A549 (cell line): Measurements from ENCODE around the gene NXPH1. TPM values are rescaled to one million over a fixed set of nuclear protein-coding genes. Genes with fewer than 3 reads are reported as not detected.

Experiments used
- ATAC-seq, 2 experiments: fragments of 200-7000 bp in 1 of 2; fragments of >200 bp in 1 of 2; cut with Nextera tagmentation in 1 of 2; cut with Tn5 transposase in 1 of 2; 3 replicates each; pipeline versions ENCODE4 v1.8.0 to v1.9.1; 2018 to 2020; ENCODE audit warnings: mild to moderate bottlenecking in 1 of 2, moderate library complexity in 1 of 2
- CTCF ChIA-PET: fragments of 300-600 bp; sonication (Branson Sonifier 250); formaldehyde crosslinking; extraction: SDS; loops from one replicate; lab custom pipeline; 2021; ENCODE audit warnings: antibody characterized with exemption, inconsistent platforms; lab: Yijun Ruan, JAX
- POLR2A ChIA-PET: fragments of 350-600 bp; formaldehyde crosslinking; extraction: SDS; loops from one replicate; lab custom pipeline; 2021; ENCODE audit warnings: antibody characterized with exemption, inconsistent platforms; lab: Yijun Ruan, JAX
- DNase-seq, 2 experiments: peaks; one replicate each; pipeline versions ENCODE4 v3.0.0 to v3.0.0-alpha.2; 2011 to 2016; ENCODE audit warnings: low read depth in 1 of 2, low spot score in 1 of 2
- FAIRE-seq: peaks from 2 replicates; lab custom pipeline; 2011; peaks lifted over from hg19 to GRCh38; lab: Jason Lieb, UNC
- H3K27ac ChIP-seq, 2 experiments: fragments of >200 bp; sonication (Bioruptor Twin); formaldehyde crosslinking; 3 replicates each; pipeline ENCODE4 v1.5.1; 2016 to 2017
- H3K4me1 ChIP-seq: fragments of >200 bp; sonication (Bioruptor Twin); formaldehyde crosslinking; 3 replicates; pipeline ENCODE4 v1.6.1; 2016
- H3K4me2 ChIP-seq: fragments of >200 bp; sonication (Bioruptor Twin); formaldehyde crosslinking; 3 replicates; pipeline ENCODE4 v1.6.1; 2016
- H3K4me3 ChIP-seq: fragments of >200 bp; sonication (Bioruptor Twin); formaldehyde crosslinking; 3 replicates; pipeline ENCODE4 v1.5.1; 2016
- H3K9me3 ChIP-seq: fragments of >200 bp; sonication (Bioruptor Twin); formaldehyde crosslinking; 3 replicates; pipeline ENCODE4 v1.6.1; 2016
- ATOH8 ChIP-seq: fragments of 250-450 bp; sonication (Bioruptor Pico); IDR thresholded peaks from 2 replicates; pipeline ENCODE4 v1.5.0; 2020; ENCODE audit warnings: low read depth, mild to moderate bottlenecking, moderate library complexity
- BHLHE40 ChIP-seq: IDR thresholded peaks from 2 replicates; pipeline ENCODE4 v1.6.1; 2012; ENCODE audit warnings: low read depth, low read length, inconsistent platforms
- CBX8 ChIP-seq: fragments of 200-600 bp; sonication (generic); IDR thresholded peaks from 2 replicates; pipeline ENCODE4 v1.6.1; 2016
- EHF ChIP-seq: fragments of 250-450 bp; sonication (Bioruptor Pico); IDR thresholded peaks from 2 replicates; pipeline ENCODE4 v1.5.0; 2020; ENCODE audit warnings: mild to moderate bottlenecking
- EHMT2 ChIP-seq: fragments of 200-600 bp; sonication (generic); IDR thresholded peaks from 2 replicates; pipeline ENCODE4 v1.6.1; 2016; ENCODE audit warnings: antibody characterized with exemption, low read depth, mild to moderate bottlenecking, moderate library complexity
- ELK1 ChIP-seq: fragments of 150-350 bp; IDR thresholded peaks from 2 replicates; pipeline ENCODE4 v1.6.1; 2014; ENCODE audit warnings: low read depth, mild to moderate bottlenecking, low read length
- EP300 ChIP-seq, 2 experiments: fragments of >200 bp; sonication (Bioruptor Twin); formaldehyde crosslinking; IDR thresholded peaks; 2 replicates in 1 of 2; 3 replicates in 1 of 2; pipeline ENCODE4 v1.6.1; 2016 to 2017
- FOSB ChIP-seq: fragments of 250-450 bp; sonication (Bioruptor Pico); IDR thresholded peaks from 2 replicates; pipeline ENCODE4 v1.5.0; 2020; ENCODE audit warnings: mild to moderate bottlenecking, moderate library complexity
- FOSL2 ChIP-seq, 2 experiments: fragments of 450-650 bp in 1 of 2; fragments of >200 bp in 1 of 2; sonication (Bioruptor Twin) in 1 of 2; formaldehyde crosslinking; IDR thresholded peaks; 2 replicates each; pipeline versions ENCODE4 v1.5.0 to v1.6.1; 2016 to 2020; ENCODE audit warnings: mild to moderate bottlenecking in 1 of 2, moderate library complexity in 1 of 2
- GATA3 ChIP-seq: IDR thresholded peaks from 2 replicates; pipeline ENCODE4 v1.6.1; 2012; ENCODE audit warnings: borderline replicate concordance
- HDAC2 ChIP-seq: fragments of 200-600 bp; sonication (generic); IDR thresholded peaks from 2 replicates; pipeline ENCODE4 v1.6.1; 2016
- HEYL ChIP-seq: fragments of 250-450 bp; sonication (Bioruptor Pico); IDR thresholded peaks from 2 replicates; pipeline ENCODE4 v1.8.0; 2021; ENCODE audit warnings: mild to moderate bottlenecking, moderate library complexity
- HOXB13 ChIP-seq: fragments of 250-450 bp; sonication (Bioruptor Pico); IDR thresholded peaks from 2 replicates; pipeline ENCODE4 v1.5.0; 2020; ENCODE audit warnings: low read depth, mild to moderate bottlenecking, moderate library complexity
- JUNB ChIP-seq: fragments of >200 bp; sonication (Bioruptor Twin); formaldehyde crosslinking; IDR thresholded peaks from 2 replicates; pipeline ENCODE4 v1.6.1; 2016
- MAFK ChIP-seq: fragments of 450-650 bp; IDR thresholded peaks from 2 replicates; pipeline ENCODE4 v1.6.1; 2014; ENCODE audit not compliant: partially characterized antibody
- NPAS2 ChIP-seq: fragments of 250-450 bp; sonication (Bioruptor Pico); IDR thresholded peaks from 2 replicates; pipeline ENCODE4 v1.8.0; 2022; ENCODE audit warnings: mild to moderate bottlenecking, moderate library complexity, borderline replicate concordance
- NR3C1 ChIP-seq: fragments of >200 bp; sonication (Bioruptor Twin); formaldehyde crosslinking; IDR thresholded peaks from 3 replicates; pipeline ENCODE4 v1.6.1; 2017
- RAD21 ChIP-seq, 2 experiments: fragments of >200 bp in 1 of 2; sonication (Bioruptor Twin) in 1 of 2; formaldehyde crosslinking in 1 of 2; IDR thresholded peaks in 1 of 2; conservative IDR thresholded peaks in 1 of 2; 2 replicates in 1 of 2; 3 replicates in 1 of 2; pipeline ENCODE4 v1.6.1; 2012 to 2018; ENCODE audit warnings: inconsistent platforms in 1 of 2
- RFX5 ChIP-seq: fragments of 450-650 bp; IDR thresholded peaks from 2 replicates; pipeline ENCODE4 v1.7.1; 2014; ENCODE audit warnings: antibody characterized with exemption, mild to moderate bottlenecking, moderate library complexity
- RNF2 ChIP-seq: fragments of 200-600 bp; sonication (generic); IDR thresholded peaks from 2 replicates; pipeline ENCODE4 v1.6.1; 2016; ENCODE audit warnings: low read depth, mild to moderate bottlenecking, antibody characterized with exemption, moderate library complexity, borderline replicate concordance
- SREBF2 ChIP-seq: fragments of 450-650 bp; IDR thresholded peaks from 2 replicates; pipeline ENCODE4 v1.6.1; 2014; ENCODE audit warnings: mild to moderate bottlenecking, moderate library complexity
- TP53 ChIP-seq: fragments of 250-450 bp; sonication (Bioruptor Pico); IDR thresholded peaks from 2 replicates; pipeline ENCODE4 v1.5.0; 2021; ENCODE audit warnings: mild to moderate bottlenecking, moderate library complexity
- USF2 ChIP-seq: fragments of 450-650 bp; IDR thresholded peaks from 2 replicates; pipeline ENCODE4 v1.6.1; 2014; ENCODE audit warnings: antibody characterized with exemption
- ZFP36 ChIP-seq: fragments of 450-650 bp; IDR thresholded peaks from 2 replicates; pipeline ENCODE4 v1.6.1; 2014; ENCODE audit warnings: borderline replicate concordance; ENCODE audit not compliant: partially characterized antibody
- WGBS: methylation state at CpG from one replicate; pipeline ENCODE4 v1.1.6; 2017; ENCODE audit errors: missing lambda C conversion rate; 5-methylcytosine and 5-hydroxymethylcytosine counted together
- polyA plus RNA-seq, 4 experiments: library from polyadenylated mRNA; depleted of rRNA in 3 of 4; stranded (reverse); fragments of >200 nt; fragmentation: RNase III in 1 of 4; extraction: RNeasy Plus Mini Kit Qiagen cat#74134 plus additional on column Dnase treatment in 1 of 4; gene quantifications; 2 replicates in 3 of 4; 3 replicates in 1 of 4; pipeline ENCODE4 v1.2.3, GENCODE V29; 2011 to 2017
- TF ChIP-seq, protein P1 (sequence below): fragments of 200-600 bp; sonication (generic); IDR thresholded peaks from 2 replicates; pipeline ENCODE4 v1.6.1; 2016; ENCODE audit warnings: antibody characterized with exemption, mild to moderate bottlenecking, moderate library complexity

Gene NXPH1
- polyA plus RNA-seq, 2 of the 4 experiments (the other 2 are of a cell fraction): not detected

DNA sequence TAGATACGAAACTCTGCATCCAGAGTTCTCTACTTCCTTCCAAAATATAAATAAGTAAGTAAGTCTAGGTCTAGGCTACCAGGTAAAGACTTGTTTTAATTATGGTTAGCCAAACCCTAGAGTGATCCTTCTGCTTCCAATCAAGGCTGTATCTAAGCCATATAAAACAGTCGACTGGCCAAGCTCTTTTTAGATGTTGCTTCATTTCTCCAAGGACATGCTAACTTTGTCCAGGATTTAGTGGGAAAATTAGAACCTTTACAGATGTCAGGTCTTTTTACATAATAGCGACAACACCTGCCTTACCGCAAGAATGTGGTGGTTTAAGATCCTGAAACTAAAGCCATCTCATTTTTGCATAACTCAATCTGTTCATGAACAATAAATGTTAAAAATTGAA lies 156.8 kb downstream of the NXPH1 start:
- Histone ChIP-seq H3K4me3 (no peak overlapping the region), H3K4me2 (no peak overlapping the region)
- no peak for TF ChIP-seq FOSB
- TF ChIP-seq TP53: no peak
- TF ChIP-seq ZFP36: no peak
- TF ChIP-seq RAD21 (conservative IDR thresholded peaks at IDR 0.05 in 1 of 2, IDR thresholded peaks at IDR 0.05 in 1 of 2): no peak
- no peak for TF ChIP-seq NPAS2 (CRISPR knock-in tag)
- TF ChIP-seq, protein P1, sequence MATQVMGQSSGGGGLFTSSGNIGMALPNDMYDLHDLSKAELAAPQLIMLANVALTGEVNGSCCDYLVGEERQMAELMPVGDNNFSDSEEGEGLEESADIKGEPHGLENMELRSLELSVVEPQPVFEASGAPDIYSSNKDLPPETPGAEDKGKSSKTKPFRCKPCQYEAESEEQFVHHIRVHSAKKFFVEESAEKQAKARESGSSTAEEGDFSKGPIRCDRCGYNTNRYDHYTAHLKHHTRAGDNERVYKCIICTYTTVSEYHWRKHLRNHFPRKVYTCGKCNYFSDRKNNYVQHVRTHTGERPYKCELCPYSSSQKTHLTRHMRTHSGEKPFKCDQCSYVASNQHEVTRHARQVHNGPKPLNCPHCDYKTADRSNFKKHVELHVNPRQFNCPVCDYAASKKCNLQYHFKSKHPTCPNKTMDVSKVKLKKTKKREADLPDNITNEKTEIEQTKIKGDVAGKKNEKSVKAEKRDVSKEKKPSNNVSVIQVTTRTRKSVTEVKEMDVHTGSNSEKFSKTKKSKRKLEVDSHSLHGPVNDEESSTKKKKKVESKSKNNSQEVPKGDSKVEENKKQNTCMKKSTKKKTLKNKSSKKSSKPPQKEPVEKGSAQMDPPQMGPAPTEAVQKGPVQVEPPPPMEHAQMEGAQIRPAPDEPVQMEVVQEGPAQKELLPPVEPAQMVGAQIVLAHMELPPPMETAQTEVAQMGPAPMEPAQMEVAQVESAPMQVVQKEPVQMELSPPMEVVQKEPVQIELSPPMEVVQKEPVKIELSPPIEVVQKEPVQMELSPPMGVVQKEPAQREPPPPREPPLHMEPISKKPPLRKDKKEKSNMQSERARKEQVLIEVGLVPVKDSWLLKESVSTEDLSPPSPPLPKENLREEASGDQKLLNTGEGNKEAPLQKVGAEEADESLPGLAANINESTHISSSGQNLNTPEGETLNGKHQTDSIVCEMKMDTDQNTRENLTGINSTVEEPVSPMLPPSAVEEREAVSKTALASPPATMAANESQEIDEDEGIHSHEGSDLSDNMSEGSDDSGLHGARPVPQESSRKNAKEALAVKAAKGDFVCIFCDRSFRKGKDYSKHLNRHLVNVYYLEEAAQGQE: no peak
- TF ChIP-seq RFX5: no peak
- TF ChIP-seq HEYL: no peak
- TF ChIP-seq USF2: no peak
- TF ChIP-seq EHMT2: no peak
- TF ChIP-seq CBX8: no peak
- no peak for TF ChIP-seq GATA3
- TF ChIP-seq JUNB: no peak
- no peak for TF ChIP-seq ATOH8 (CRISPR knock-in tag)
- TF ChIP-seq HDAC2: no peak
- no peak for TF ChIP-seq EP300 (IDR thresholded peaks at IDR 0.05)
- TF ChIP-seq, all 56 proteins: peak for 0
- 22% methylated on average over 4 of the region's 4 CpGs for WGBS
- Histone ChIP-seq H3K4me1 (no peaks in the 10 kb centered on the region), H3K27ac (no peak overlapping the region), H3K9me3 (no peaks in the 10 kb centered on the region)
- DNase-seq (no peak), FAIRE-seq (no peak), ATAC-seq (no peak)
- ChIA-PET POLR2A (no interaction called here), CTCF (no interaction called here)

- ChIA-PET CTCF (no interaction called here), POLR2A (no interaction called here)
Observed at GRCh38 chr7:8590791-8591190, 157.4 kb downstream of the NXPH1 start.

More at GRCh38 chr7:8590791-8591190, 157.4 kb downstream of the NXPH1 start:
- TF ChIP-seq ATOH8 (CRISPR knock-in tag): no peak
- TF ChIP-seq RNF2: no peak
- no peak for TF ChIP-seq EHF (CRISPR knock-in tag)
- TF ChIP-seq HEYL: no peak
- no peak for TF ChIP-seq MAFK
- TF ChIP-seq SREBF2: no peak
- no peak for TF ChIP-seq ZFP36
- TF ChIP-seq ELK1: no peak
- TF ChIP-seq FOSL2 (IDR thresholded peaks at IDR 0.05): no peak
- TF ChIP-seq FOSL2 (CRISPR knock-in tag; IDR thresholded peaks at IDR 0.05): no peak
- no peak for TF ChIP-seq NR3C1
- TF ChIP-seq RAD21 (conservative IDR thresholded peaks at IDR 0.05 in 1 of 2, IDR thresholded peaks at IDR 0.05 in 1 of 2): no peak
- TF ChIP-seq, protein P1: no peak
- TF ChIP-seq HOXB13 (CRISPR knock-in tag): no peak
- no peak for TF ChIP-seq BHLHE40
- TF ChIP-seq CBX8: no peak
- TF ChIP-seq EHMT2: no peak
- TF ChIP-seq, all 56 proteins: peak for 0
- DNase-seq: no peak
- Histone ChIP-seq H3K27ac (no peak overlapping the region), H3K4me2 (no peak overlapping the region), H3K4me3 (no peak overlapping the region), H3K4me1 (no peaks in the 10 kb centered on the region), H3K9me3 (no peaks in the 10 kb centered on the region)
- FAIRE-seq: no peak
- WGBS: 2% methylated on average over 3 of the region's 3 CpGs
- no peak for ATAC-seq
